ENCODE data around the gene LRRC8E.

DNA sequence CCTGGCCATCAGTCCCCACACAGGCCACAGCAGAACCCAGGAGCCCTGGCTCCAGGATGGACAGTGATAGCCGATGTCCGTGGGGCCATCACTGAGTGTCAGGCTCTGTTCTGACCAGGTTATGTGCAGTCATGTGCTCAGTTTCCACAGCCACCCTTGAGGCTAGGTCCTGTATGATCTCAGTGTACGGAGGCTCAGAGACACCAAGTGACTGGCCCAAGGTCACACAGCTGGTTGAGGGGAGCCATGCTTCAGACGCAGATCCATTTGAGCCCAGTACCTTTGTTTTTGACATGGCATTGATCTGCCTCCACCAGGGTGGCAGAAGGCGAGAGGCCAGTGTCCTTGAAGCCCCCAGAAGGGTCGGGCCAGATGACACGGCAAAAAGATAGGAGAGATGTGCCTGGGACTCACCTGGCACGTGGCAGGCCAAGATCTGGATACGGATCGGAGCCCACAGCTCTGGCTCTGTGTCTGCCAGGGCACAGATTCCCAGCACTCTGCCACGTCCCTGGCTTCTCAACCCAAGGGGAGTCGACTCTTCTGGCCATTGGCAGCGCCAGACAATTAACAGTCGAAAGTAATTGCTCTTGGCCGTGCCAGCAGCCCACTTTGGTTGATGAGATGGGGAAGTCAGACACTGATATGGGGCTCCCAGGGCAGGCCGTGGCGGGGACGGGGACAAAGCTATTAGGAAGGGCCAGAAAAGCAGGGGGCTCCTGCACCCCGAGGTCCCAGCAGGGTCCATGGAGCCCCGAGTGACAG, 42.7 kb upstream of the LRRC8E start:
- TF ChIP-seq, protein P1, sequence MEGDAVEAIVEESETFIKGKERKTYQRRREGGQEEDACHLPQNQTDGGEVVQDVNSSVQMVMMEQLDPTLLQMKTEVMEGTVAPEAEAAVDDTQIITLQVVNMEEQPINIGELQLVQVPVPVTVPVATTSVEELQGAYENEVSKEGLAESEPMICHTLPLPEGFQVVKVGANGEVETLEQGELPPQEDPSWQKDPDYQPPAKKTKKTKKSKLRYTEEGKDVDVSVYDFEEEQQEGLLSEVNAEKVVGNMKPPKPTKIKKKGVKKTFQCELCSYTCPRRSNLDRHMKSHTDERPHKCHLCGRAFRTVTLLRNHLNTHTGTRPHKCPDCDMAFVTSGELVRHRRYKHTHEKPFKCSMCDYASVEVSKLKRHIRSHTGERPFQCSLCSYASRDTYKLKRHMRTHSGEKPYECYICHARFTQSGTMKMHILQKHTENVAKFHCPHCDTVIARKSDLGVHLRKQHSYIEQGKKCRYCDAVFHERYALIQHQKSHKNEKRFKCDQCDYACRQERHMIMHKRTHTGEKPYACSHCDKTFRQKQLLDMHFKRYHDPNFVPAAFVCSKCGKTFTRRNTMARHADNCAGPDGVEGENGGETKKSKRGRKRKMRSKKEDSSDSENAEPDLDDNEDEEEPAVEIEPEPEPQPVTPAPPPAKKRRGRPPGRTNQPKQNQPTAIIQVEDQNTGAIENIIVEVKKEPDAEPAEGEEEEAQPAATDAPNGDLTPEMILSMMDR (IDR thresholded peaks at IDR 0.05 in 2 of 3, conservative IDR thresholded peaks at IDR 0.05 in 1 of 3; ENCODE audit: borderline replicate concordance in 1 of 3, insufficient read depth in 1 of 3, low read depth in 2 of 3, low read length in 2 of 3) = no peak
- no peak for TF ChIP-seq EZH2 (IDR thresholded peaks at IDR 0.05)
- TF ChIP-seq EZH2phosphoT487 (IDR thresholded peaks at IDR 0.05; ENCODE audit: borderline replicate concordance) = no peak

Data from HCT116 (cell line).